ENCODE data around the gene AKR7A2.

DNA sequence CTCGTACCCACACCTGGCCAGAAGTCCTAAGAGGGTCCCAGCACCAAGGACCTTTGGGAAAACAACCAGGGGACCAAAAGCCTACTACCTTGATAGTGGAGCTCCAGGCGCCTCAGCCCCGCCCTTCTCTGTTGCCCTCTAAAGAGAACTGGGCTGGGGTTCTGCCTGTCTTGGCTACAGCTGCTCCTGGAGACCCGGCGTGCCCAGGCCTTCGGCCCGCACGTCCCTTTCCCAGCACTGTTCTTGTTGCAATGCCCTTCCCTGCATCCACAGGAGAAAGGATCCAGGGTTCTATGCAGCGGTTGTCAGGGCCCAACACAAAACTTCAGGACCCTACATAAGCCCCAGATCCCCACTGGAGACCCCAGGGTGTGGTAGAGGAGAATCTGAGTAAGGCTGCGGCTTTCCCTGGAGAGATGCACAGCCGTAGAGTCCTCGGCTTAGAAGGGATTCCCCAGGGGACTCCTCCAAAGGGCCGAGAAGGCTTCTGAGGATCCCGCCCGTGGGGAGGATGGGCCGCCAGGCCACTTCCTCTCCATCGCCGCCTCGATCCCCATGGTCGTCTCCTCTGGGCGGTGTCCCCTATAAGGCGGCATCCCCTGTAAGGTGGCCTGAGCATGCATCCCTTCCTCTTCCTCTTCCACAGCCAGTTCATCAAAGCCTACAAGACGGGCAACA, 12.2 kb upstream of the AKR7A2 start:
- no peak for TF ChIP-seq POLR2A (IDR thresholded peaks at IDR 0.05)
- TF ChIP-seq CTCF (IDR thresholded peaks at IDR 0.05) = no peak
